HEK293 (cell line): ENCODE measurements around the gene USP13.

Source experiments
- BCL11B ChIP-seq: fragments of 450-650 bp; formaldehyde crosslinking; IDR thresholded peaks from 2 replicates; pipeline ENCODE4 v1.5.1; 2016; ENCODE audit warnings: low read depth, missing biosample characterization, missing genetic modification characterization
- GFI1B ChIP-seq: fragments of 450-650 bp; formaldehyde crosslinking; IDR thresholded peaks from 2 replicates; pipeline ENCODE4 v1.5.1; 2016; ENCODE audit warnings: missing biosample characterization, missing genetic modification characterization
- GLIS1 ChIP-seq: fragments of 450-650 bp; formaldehyde crosslinking; IDR thresholded peaks from 2 replicates; pipeline ENCODE4 v1.5.1; 2016; ENCODE audit warnings: missing biosample characterization, missing genetic modification characterization
- HOXC10 ChIP-seq: sonication (generic); formaldehyde crosslinking; IDR thresholded peaks from 2 replicates; pipeline ENCODE4 v1.8.1; 2023; ENCODE audit warnings: mild to moderate bottlenecking, missing genetic modification reagents
- OSR2 ChIP-seq: fragments of 450-650 bp; formaldehyde crosslinking; IDR thresholded peaks from 2 replicates; pipeline ENCODE4 v1.5.1; 2016; ENCODE audit warnings: missing biosample characterization, missing genetic modification characterization
- SALL2 ChIP-seq: fragments of 450-650 bp; formaldehyde crosslinking; IDR thresholded peaks from 2 replicates; pipeline ENCODE4 v1.5.0; 2017; ENCODE audit warnings: missing biosample characterization, mild to moderate bottlenecking, missing genetic modification characterization, borderline replicate concordance
- ZBTB17 ChIP-seq: fragments of 450-650 bp; formaldehyde crosslinking; IDR thresholded peaks from 2 replicates; pipeline ENCODE4 v1.5.1; 2016; ENCODE audit warnings: missing biosample characterization, missing genetic modification characterization
- ZBTB8A ChIP-seq: fragments of 450-650 bp; formaldehyde crosslinking; IDR thresholded peaks from 2 replicates; pipeline ENCODE4 v1.5.1; 2016; ENCODE audit warnings: missing biosample characterization, missing genetic modification characterization
- ZEB2 ChIP-seq: fragments of 450-650 bp; formaldehyde crosslinking; IDR thresholded peaks from 2 replicates; pipeline ENCODE4 v1.5.1; 2016; ENCODE audit warnings: missing biosample characterization, missing genetic modification characterization
- ZFHX2 ChIP-seq: fragments of 450-650 bp; formaldehyde crosslinking; conservative IDR thresholded peaks from 2 replicates; pipeline ENCODE4 v1.5.1; 2016; ENCODE audit warnings: missing biosample characterization, missing genetic modification characterization
- ZNF146 ChIP-seq: fragments of 450-650 bp; formaldehyde crosslinking; IDR thresholded peaks from 2 replicates; pipeline ENCODE4 v1.5.1; 2016; ENCODE audit warnings: missing biosample characterization, missing genetic modification characterization
- ZNF2 ChIP-seq: fragments of 450-650 bp; formaldehyde crosslinking; IDR thresholded peaks from 2 replicates; pipeline ENCODE4 v1.5.1; 2016; ENCODE audit warnings: missing biosample characterization, missing genetic modification characterization
- ZNF24 ChIP-seq: fragments of 450-650 bp; formaldehyde crosslinking; IDR thresholded peaks from 2 replicates; pipeline ENCODE4 v1.5.1; 2016; ENCODE audit warnings: missing biosample characterization, missing genetic modification characterization
- ZNF341 ChIP-seq: fragments of 450-650 bp; formaldehyde crosslinking; IDR thresholded peaks from 2 replicates; pipeline ENCODE4; 2016; ENCODE audit warnings: low read depth, missing biosample characterization, missing genetic modification characterization
- ZNF366 ChIP-seq: fragments of 450-650 bp; formaldehyde crosslinking; conservative IDR thresholded peaks from 2 replicates; pipeline ENCODE4 v1.5.1; 2016; ENCODE audit warnings: missing biosample characterization, missing genetic modification characterization
- ZNF530 ChIP-seq: fragments of 450-650 bp; formaldehyde crosslinking; IDR thresholded peaks from 2 replicates; pipeline ENCODE4 v1.5.1; 2016; ENCODE audit warnings: low read depth, missing biosample characterization, missing genetic modification characterization
- ZNF549 ChIP-seq: fragments of 450-650 bp; IDR thresholded peaks from 2 replicates; pipeline ENCODE4 v1.5.1; 2018; ENCODE audit warnings: missing biosample characterization, missing genetic modification characterization, mild to moderate bottlenecking, inconsistent platforms, moderate library complexity
- ZNF654 ChIP-seq: fragments of 450-650 bp; formaldehyde crosslinking; IDR thresholded peaks from 2 replicates; pipeline ENCODE4 v1.5.1; 2016; ENCODE audit warnings: low read depth, missing biosample characterization, missing genetic modification characterization
- ZNF677 ChIP-seq: fragments of 450-650 bp; IDR thresholded peaks from 2 replicates; pipeline ENCODE4 v1.5.0; 2018; ENCODE audit warnings: missing biosample characterization, mild to moderate bottlenecking, missing genetic modification characterization, moderate library complexity
- ZNF707 ChIP-seq: fragments of 450-650 bp; formaldehyde crosslinking; IDR thresholded peaks from 2 replicates; pipeline ENCODE4 v1.5.1; 2016; ENCODE audit warnings: missing biosample characterization, missing genetic modification characterization
- ZNF830 ChIP-seq: fragments of 450-650 bp; IDR thresholded peaks from 2 replicates; pipeline ENCODE4 v1.5.0; 2018; ENCODE audit warnings: missing biosample characterization, missing genetic modification characterization, low read depth, mild to moderate bottlenecking, moderate library complexity
- ZSCAN30 ChIP-seq: fragments of 450-650 bp; IDR thresholded peaks from 2 replicates; pipeline ENCODE4 v1.5.1; 2018; ENCODE audit warnings: missing biosample characterization, mild to moderate bottlenecking, missing genetic modification characterization, moderate library complexity
- ZXDB ChIP-seq: fragments of 450-650 bp; formaldehyde crosslinking; IDR thresholded peaks from 2 replicates; pipeline ENCODE4 v1.5.1; 2016; ENCODE audit warnings: missing biosample characterization, missing genetic modification characterization
- TF ChIP-seq, protein P1 (sequence below): fragments of 450-650 bp; formaldehyde crosslinking; IDR thresholded peaks from 2 replicates; pipeline ENCODE4 v1.5.1; 2016; ENCODE audit warnings: missing biosample characterization, missing genetic modification characterization
- TF ChIP-seq, protein P2 (sequence below): fragments of 450-650 bp; formaldehyde crosslinking; IDR thresholded peaks from 2 replicates; pipeline ENCODE4 v1.5.1; 2016; ENCODE audit warnings: missing biosample characterization, missing genetic modification characterization
- TF ChIP-seq, protein P3 (sequence below): fragments of 450-650 bp; formaldehyde crosslinking; conservative IDR thresholded peaks from 2 replicates; pipeline ENCODE4 v1.5.1; 2016; ENCODE audit warnings: low read depth, missing biosample characterization, missing genetic modification characterization
- TF ChIP-seq, protein P4 (sequence below): fragments of 450-650 bp; formaldehyde crosslinking; IDR thresholded peaks from 2 replicates; pipeline ENCODE4 v1.5.1; 2017; ENCODE audit warnings: missing biosample characterization, mild to moderate bottlenecking, missing genetic modification characterization, moderate library complexity
- TF ChIP-seq, protein P5 (sequence below): fragments of 450-650 bp; formaldehyde crosslinking; IDR thresholded peaks from 2 replicates; pipeline ENCODE4 v1.5.0; 2017; ENCODE audit warnings: missing biosample characterization, missing genetic modification characterization, borderline replicate concordance

USP13 gene

DNA sequence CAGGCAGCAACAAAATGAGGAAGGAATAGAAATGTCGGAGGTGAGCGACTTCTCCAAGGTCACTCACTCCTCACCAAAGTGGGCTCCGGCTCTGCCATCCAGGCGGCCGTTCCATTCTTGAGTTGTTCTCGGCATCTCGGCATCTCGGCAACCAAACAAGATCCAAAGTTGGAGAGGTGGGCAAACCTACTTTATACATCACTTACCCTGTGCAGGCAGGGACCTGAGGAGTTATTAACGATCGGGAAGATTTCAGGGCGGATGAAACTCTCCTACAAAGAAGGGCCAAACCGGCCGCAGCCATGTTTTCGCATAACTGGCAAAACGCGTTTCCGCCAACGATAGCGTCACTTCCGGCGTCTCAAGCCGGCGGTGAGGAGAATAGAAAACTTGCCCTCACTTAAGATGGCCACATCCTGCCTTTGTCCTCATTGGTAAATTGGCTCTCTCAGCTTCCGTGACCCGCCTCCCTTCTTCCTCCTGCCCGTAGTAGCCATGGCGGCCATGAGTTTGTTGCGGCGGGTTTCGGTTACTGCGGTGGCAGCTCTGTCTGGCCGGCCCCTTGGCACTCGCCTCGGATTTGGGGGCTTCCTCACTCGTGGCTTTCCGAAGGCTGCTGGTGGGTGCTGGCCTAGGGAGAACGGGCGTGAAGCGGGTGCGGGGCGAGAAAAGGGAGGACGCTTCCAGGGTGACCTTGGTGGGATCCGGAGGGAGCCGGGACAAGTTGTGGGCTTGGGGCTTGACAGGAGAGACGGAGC lies 48.3 kb upstream of the USP13 start, which contains the start of the genes MRPL47 and NDUFB5 (continued):
- TF ChIP-seq, protein P1, sequence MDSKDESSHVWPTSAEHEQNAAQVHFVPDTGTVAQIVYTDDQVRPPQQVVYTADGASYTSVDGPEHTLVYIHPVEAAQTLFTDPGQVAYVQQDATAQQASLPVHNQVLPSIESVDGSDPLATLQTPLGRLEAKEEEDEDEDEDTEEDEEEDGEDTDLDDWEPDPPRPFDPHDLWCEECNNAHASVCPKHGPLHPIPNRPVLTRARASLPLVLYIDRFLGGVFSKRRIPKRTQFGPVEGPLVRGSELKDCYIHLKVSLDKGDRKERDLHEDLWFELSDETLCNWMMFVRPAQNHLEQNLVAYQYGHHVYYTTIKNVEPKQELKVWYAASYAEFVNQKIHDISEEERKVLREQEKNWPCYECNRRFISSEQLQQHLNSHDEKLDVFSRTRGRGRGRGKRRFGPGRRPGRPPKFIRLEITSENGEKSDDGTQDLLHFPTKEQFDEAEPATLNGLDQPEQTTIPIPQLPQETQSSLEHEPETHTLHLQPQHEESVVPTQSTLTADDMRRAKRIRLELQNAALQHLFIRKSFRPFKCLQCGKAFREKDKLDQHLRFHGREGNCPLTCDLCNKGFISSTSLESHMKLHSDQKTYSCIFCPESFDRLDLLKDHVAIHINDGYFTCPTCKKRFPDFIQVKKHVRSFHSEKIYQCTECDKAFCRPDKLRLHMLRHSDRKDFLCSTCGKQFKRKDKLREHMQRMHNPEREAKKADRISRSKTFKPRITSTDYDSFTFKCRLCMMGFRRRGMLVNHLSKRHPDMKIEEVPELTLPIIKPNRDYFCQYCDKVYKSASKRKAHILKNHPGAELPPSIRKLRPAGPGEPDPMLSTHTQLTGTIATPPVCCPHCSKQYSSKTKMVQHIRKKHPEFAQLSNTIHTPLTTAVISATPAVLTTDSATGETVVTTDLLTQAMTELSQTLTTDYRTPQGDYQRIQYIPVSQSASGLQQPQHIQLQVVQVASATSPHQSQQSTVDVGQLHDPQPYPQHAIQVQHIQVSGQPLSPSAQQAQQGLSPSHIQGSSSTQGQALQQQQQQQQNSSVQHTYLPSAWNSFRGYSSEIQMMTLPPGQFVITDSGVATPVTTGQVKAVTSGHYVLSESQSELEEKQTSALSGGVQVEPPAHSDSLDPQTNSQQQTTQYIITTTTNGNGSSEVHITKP, result peak; percentile 58
- TF ChIP-seq ZNF146 (tag by site-specific recombination) (no peak), ZSCAN30 (no peak; the same call in 1 of the 2 replicates), ZNF707 (tag by site-specific recombination) (no peak), ZFHX2 (no peak), ZNF549 (tag by site-specific recombination) (no peak), OSR2 (tag by site-specific recombination) (no peak), ZNF677 (tag by site-specific recombination) (no peak), GFI1B (no peak), SALL2 (tag by site-specific recombination) (no peak), ZBTB17 (peak; percentile 86), HOXC10 (CRISPR knock-in tag) (no peak), BCL11B (tag by site-specific recombination) (no peak), ZNF24 (no peak), ZNF341 (tag by site-specific recombination) (0 out of 2 replicates have a peak, but pooled peaks have one; percentile 34), ZNF366 (tag by site-specific recombination) (peak; percentile 32; the same call in 1 of the 2 replicates), ZNF530 (tag by site-specific recombination) (no peak), ZXDB (peak; percentile 47; the same call in 1 of the 2 replicates), ZNF830 (tag by site-specific recombination) (no peak), ZNF654 (no peak), ZEB2 (no peak), ZNF2 (tag by site-specific recombination) (no peak), GLIS1 (no peak), ZBTB8A (tag by site-specific recombination) (no peak; the same call in 1 of the 2 replicates)
- TF ChIP-seq, protein P2, sequence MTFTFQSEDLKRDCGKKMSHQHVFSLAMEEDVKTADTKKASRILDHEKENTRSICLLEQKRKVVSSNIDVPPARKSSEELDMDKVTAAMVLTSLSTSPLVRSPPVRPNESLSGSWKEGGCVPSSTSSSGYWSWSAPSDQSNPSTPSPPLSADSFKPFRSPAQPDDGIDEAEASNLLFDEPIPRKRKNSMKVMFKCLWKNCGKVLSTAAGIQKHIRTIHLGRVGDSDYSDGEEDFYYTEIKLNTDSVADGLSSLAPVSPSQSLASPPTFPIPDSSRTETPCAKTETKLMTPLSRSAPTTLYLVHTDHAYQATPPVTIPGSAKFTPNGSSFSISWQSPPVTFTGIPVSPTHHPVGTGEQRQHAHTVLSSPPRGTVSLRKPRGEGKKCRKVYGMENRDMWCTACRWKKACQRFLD (tag by site-specific recombination), result no peak
- TF ChIP-seq, protein P3, sequence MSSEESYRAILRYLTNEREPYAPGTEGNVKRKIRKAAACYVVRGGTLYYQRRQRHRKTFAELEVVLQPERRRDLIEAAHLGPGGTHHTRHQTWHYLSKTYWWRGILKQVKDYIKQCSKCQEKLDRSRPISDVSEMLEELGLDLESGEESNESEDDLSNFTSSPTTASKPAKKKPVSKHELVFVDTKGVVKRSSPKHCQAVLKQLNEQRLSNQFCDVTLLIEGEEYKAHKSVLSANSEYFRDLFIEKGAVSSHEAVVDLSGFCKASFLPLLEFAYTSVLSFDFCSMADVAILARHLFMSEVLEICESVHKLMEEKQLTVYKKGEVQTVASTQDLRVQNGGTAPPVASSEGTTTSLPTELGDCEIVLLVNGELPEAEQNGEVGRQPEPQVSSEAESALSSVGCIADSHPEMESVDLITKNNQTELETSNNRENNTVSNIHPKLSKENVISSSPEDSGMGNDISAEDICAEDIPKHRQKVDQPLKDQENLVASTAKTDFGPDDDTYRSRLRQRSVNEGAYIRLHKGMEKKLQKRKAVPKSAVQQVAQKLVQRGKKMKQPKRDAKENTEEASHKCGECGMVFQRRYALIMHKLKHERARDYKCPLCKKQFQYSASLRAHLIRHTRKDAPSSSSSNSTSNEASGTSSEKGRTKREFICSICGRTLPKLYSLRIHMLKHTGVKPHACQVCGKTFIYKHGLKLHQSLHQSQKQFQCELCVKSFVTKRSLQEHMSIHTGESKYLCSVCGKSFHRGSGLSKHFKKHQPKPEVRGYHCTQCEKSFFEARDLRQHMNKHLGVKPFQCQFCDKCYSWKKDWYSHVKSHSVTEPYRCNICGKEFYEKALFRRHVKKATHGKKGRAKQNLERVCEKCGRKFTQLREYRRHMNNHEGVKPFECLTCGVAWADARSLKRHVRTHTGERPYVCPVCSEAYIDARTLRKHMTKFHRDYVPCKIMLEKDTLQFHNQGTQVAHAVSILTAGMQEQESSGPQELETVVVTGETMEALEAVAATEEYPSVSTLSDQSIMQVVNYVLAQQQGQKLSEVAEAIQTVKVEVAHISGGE, result peak; percentile 82
- TF ChIP-seq, protein P4, sequence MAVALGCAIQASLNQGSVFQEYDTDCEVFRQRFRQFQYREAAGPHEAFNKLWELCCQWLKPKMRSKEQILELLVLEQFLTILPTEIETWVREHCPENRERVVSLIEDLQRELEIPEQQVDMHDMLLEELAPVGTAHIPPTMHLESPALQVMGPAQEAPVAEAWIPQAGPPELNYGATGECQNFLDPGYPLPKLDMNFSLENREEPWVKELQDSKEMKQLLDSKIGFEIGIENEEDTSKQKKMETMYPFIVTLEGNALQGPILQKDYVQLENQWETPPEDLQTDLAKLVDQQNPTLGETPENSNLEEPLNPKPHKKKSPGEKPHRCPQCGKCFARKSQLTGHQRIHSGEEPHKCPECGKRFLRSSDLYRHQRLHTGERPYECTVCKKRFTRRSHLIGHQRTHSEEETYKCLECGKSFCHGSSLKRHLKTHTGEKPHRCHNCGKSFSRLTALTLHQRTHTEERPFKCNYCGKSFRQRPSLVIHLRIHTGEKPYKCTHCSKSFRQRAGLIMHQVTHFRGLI (tag by site-specific recombination), result no peak
- TF ChIP-seq, protein P5, sequence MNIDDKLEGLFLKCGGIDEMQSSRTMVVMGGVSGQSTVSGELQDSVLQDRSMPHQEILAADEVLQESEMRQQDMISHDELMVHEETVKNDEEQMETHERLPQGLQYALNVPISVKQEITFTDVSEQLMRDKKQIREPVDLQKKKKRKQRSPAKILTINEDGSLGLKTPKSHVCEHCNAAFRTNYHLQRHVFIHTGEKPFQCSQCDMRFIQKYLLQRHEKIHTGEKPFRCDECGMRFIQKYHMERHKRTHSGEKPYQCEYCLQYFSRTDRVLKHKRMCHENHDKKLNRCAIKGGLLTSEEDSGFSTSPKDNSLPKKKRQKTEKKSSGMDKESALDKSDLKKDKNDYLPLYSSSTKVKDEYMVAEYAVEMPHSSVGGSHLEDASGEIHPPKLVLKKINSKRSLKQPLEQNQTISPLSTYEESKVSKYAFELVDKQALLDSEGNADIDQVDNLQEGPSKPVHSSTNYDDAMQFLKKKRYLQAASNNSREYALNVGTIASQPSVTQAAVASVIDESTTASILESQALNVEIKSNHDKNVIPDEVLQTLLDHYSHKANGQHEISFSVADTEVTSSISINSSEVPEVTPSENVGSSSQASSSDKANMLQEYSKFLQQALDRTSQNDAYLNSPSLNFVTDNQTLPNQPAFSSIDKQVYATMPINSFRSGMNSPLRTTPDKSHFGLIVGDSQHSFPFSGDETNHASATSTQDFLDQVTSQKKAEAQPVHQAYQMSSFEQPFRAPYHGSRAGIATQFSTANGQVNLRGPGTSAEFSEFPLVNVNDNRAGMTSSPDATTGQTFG (tag by site-specific recombination), result no peak
